Right atrium auricular region (tissue), 2 donors: ENCODE results near the gene TMEM94. TPM values are rescaled to one million over a fixed set of nuclear protein-coding genes. Genes with fewer than 3 reads are reported as not detected.

Experiments
- DNase-seq: peaks from one replicate; pipeline ENCODE4 v3.0.0-alpha.2; 2019; ENCODE audit warnings: low spot score
- H3K27ac ChIP-seq, 2 donors: fragments of 200-600 bp; sonication (generic); 1 replicate in 1 of 2; 2 replicates in 1 of 2; pipeline ENCODE4 v1.5.1; 2016 to 2019
- H3K27me3 ChIP-seq, 2 donors: fragments of 200-600 bp; sonication (generic); one replicate each; pipeline versions ENCODE4 v1.5.1 to v1.6.0; 2017 to 2019
- H3K36me3 ChIP-seq: fragments of 200-600 bp; sonication (generic); one replicate; pipeline ENCODE4 v1.5.1; 2016
- H3K4me1 ChIP-seq, 2 donors: fragments of 200-600 bp; sonication (generic); one replicate each; pipeline versions ENCODE4 v1.5.1 to v1.6.0; 2017 to 2019
- H3K4me3 ChIP-seq, 2 donors: fragments of 200-600 bp; sonication (generic); 1 replicate in 1 of 2; 2 replicates in 1 of 2; pipeline ENCODE4 v1.5.1; 2017 to 2019; ENCODE audit warnings: mild to moderate bottlenecking in 1 of 2, moderate library complexity in 1 of 2
- H3K9me3 ChIP-seq, 2 donors: fragments of 200-600 bp; sonication (generic); one replicate each; pipeline ENCODE4 v1.5.1; 2019
- total RNA-seq, 2 donors: library from RNA; depleted of rRNA; stranded (reverse); fragments of >200 nt; gene quantifications; one replicate each; pipeline ENCODE4 v1.1.0, GENCODE V29; 2016
- TF ChIP-seq, protein P1 (sequence below), 2 donors: fragments of 200-600 bp; sonication (generic); IDR thresholded peaks; one replicate each; pipeline ENCODE4 v1.5.1; 2019; ENCODE audit warnings: antibody characterized with exemption in 2 of 2

TMEM94 gene
- total RNA-seq, 2 donors from 2014 or later: 56.3 to 61.6 TPM

DNA sequence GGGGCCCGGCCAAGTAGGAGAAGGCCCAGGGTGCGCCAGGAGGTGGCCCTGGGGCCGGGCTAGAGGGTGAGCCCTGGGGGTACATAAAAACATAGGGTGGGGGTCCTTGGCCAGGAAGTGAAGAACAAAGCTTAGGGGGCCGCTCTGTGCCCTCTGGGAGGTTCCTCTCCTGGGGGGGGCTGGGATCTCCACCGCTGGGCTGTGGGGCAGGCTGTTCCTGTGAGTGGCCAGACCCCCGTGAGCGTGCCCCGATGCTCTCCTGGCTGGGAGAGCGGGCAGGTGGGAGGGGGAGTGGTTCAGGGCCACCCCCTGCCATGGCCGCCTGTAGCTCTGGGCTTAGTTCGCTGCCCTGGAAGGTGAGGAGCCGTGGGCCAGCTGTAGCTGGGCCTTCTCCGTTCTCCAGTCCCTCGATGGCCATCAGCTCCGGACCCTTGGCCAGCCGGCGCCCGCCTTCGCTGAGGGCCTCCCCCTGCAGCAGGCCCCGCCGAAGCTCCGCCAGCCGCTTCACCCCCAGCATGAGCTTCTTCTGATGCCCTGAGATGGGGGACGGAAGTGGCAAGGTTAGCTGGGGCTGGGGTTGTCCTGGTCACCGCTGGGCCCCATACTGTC, 46.4 kb downstream of the TMEM94 start:
- H3K27ac ChIP-seq: no peak overlapping the region
- no peak for DNase-seq
- TF ChIP-seq, protein P1, sequence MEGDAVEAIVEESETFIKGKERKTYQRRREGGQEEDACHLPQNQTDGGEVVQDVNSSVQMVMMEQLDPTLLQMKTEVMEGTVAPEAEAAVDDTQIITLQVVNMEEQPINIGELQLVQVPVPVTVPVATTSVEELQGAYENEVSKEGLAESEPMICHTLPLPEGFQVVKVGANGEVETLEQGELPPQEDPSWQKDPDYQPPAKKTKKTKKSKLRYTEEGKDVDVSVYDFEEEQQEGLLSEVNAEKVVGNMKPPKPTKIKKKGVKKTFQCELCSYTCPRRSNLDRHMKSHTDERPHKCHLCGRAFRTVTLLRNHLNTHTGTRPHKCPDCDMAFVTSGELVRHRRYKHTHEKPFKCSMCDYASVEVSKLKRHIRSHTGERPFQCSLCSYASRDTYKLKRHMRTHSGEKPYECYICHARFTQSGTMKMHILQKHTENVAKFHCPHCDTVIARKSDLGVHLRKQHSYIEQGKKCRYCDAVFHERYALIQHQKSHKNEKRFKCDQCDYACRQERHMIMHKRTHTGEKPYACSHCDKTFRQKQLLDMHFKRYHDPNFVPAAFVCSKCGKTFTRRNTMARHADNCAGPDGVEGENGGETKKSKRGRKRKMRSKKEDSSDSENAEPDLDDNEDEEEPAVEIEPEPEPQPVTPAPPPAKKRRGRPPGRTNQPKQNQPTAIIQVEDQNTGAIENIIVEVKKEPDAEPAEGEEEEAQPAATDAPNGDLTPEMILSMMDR (IDR thresholded peaks at IDR 0.05): no peak
- no peaks in the 10 kb centered on the region for H3K27me3 ChIP-seq
- peaks cover 90% of the 10 kb centered on the region for H3K36me3 ChIP-seq
- peaks cover 0 to 44% of the 10 kb centered on the region in 2 donors for H3K4me1 ChIP-seq
- H3K9me3 ChIP-seq: no peaks in the 10 kb centered on the region
- no peak overlapping the region for H3K4me3 ChIP-seq

DNA sequence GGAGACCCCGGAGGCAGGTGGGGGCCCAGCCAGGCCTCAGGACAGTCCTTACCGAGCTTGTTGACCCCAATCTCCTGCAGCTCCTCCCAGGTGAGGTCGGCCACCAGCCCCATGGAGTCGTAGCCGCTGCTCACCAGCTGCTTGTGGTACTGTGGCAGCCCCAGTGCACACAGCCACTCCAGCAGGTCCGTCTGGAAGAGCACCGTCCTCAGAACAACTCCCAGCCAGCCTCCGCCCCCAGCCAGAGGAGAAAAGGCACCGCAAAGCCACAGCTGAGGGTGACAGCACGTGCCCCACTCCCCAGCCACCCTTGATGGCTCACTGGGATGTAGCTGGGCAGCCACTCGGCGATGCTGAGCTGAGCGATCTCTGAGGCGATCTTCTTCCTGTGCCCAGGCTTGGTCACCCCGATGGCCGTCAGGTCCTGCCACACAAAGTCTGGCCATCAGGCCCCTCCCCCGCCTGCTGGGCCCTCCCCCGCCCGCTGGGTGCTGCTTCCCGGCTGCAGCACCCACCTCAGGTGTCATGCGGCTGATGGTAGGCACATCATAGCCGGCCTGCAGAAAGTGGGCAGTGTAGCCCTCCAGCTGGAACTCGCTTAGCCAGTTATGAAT, 47.0 kb downstream of the TMEM94 start:
- Histone ChIP-seq H3K4me1 (peaks cover 0 to 44% of the 10 kb centered on the region in 2 donors), H3K36me3 (peaks cover 84% of the 10 kb centered on the region), H3K27ac (no peak overlapping the region), H3K4me3 (no peak overlapping the region), H3K9me3 (no peaks in the 10 kb centered on the region), H3K27me3 (no peaks in the 10 kb centered on the region)
- TF ChIP-seq, protein P1 (IDR thresholded peaks at IDR 0.05): no peak
- no peak for DNase-seq

DNA sequence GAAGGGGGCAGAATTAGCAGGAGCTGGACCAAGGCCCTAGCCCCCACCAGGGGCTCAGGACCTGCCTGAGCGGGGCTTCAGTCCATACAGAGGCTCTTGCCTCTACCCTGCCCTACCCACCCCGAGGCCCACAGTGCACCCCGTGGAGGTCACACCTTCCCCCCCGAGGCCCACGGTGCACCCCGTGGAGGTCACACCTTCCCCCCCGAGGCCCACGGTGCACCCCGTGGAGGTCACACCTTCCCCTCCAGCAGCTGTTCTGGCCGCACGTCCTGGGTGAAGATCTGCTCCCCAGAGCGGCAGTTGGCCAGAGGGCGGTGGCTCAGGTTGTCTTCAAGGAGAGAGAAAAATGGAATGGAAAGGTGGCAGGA, 47.5 kb downstream of the TMEM94 start:
- no peak overlapping the region for H3K4me3 ChIP-seq
- no peaks in the 10 kb centered on the region for H3K9me3 ChIP-seq
- TF ChIP-seq, protein P1 (IDR thresholded peaks at IDR 0.05): no peak
- H3K27ac ChIP-seq: no peak overlapping the region
- no peak for DNase-seq
- H3K36me3 ChIP-seq: peaks cover 79% of the 10 kb centered on the region
- H3K27me3 ChIP-seq: no peaks in the 10 kb centered on the region
- peaks cover 0 to 44% of the 10 kb centered on the region in 2 donors for H3K4me1 ChIP-seq

DNA sequence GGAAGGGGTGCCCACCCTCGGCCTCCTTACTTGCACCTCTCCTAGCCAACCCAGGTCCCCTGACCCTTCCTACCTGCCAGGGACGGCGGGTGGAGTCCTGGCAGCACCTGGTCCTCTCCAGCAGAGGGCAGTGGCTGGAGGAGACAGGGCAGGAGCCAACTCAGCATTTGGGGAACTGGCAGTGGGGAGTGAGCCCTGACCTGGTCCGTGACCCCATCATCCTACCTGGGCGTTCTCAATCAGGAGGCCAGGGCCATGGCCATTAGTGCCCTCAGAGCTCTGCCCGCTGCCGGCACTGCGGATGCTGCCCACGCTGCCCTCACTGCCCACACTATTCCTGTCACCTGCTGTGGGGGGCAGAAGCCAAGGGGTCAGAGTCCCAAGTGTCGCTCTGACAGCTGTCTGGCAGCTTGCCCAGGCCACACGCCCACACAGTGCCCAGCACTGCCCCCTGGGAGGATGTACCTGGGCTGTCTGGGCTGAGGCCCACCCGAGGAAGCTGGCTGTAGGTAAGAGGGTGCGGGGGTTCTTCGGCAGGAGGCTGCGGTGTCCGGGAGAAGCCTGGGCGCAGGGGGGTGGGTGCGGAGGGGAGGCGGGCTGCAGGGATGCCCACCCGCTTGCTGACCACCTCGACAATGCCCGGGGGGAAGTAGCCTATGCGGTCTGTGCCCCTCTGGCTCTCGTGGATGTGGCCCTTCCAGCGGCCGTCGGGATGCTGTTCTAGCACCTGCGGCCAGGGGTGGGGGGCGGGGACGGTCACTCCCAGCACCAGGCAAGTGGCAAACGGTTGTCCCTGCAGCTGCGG, 48.1 kb downstream of the TMEM94 start:
- peaks cover 0 to 44% of the 10 kb centered on the region in 2 donors for H3K4me1 ChIP-seq

DNA sequence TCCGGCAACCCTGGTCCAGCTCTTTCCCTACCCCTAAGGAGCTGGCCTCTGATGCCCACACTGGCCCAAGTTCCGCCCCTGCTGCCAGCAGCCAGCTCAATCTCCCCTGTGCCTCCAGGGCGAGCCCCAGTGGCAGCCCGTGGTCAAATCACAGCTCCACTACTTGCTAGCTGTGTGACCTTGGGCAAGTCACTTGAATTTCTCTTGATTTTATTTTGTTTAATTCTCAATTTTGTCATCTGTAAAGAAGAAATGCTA, 48.6 kb downstream of the TMEM94 start:
- Histone ChIP-seq H3K9me3 (no peaks in the 10 kb centered on the region), H3K4me3 (no peak overlapping the region), H3K4me1 (peaks cover 0 to 44% of the 10 kb centered on the region in 2 donors), H3K36me3 (peaks cover 77% of the 10 kb centered on the region), H3K27ac (no peak overlapping the region), H3K27me3 (no peaks in the 10 kb centered on the region)
- TF ChIP-seq, protein P1 (IDR thresholded peaks at IDR 0.05): no peak
- no peak for DNase-seq

More for the DNA sequence above, 48.1 kb downstream of the TMEM94 start:
- no peak for DNase-seq
- Histone ChIP-seq H3K9me3 (no peaks in the 10 kb centered on the region), H3K36me3 (peaks cover 78% of the 10 kb centered on the region), H3K27ac (peak overlapping the region in 1 of 2 donors; percentile 11), H3K27me3 (no peaks in the 10 kb centered on the region), H3K4me3 (no peak overlapping the region)
- TF ChIP-seq, protein P1 (IDR thresholded peaks at IDR 0.05): peak; percentile 51 to 68
